HEK293 (cell line): ENCODE data around the gene IKZF1.

Experiments
- AEBP2 ChIP-seq: fragments of 450-650 bp; formaldehyde crosslinking; IDR thresholded peaks from 2 replicates; pipeline ENCODE4 v1.5.1; 2016; ENCODE audit warnings: missing biosample characterization, missing genetic modification characterization, borderline replicate concordance
- CTCF ChIP-seq: fragments of 450-650 bp; formaldehyde crosslinking; IDR thresholded peaks from 2 replicates; pipeline ENCODE4 v1.5.1; 2016; ENCODE audit warnings: missing biosample characterization, missing genetic modification characterization
- ELK4 ChIP-seq: IDR thresholded peaks from 2 replicates; pipeline ENCODE4 v1.6.1; 2011; ENCODE audit warnings: mild to moderate bottlenecking, low read depth, low read length, borderline replicate concordance
- HOXA7 ChIP-seq: sonication (generic); formaldehyde crosslinking; IDR thresholded peaks from 2 replicates; pipeline ENCODE4 v1.8.1; 2022; ENCODE audit warnings: missing genetic modification reagents, borderline replicate concordance
- PBX3 ChIP-seq: sonication (generic); formaldehyde crosslinking; IDR thresholded peaks from 2 replicates; pipeline ENCODE4 v1.8.1; 2022; ENCODE audit warnings: mild to moderate bottlenecking, moderate library complexity, missing genetic modification reagents
- TSHZ1 ChIP-seq: fragments of 450-650 bp; formaldehyde crosslinking; IDR thresholded peaks from 2 replicates; pipeline ENCODE4 v1.5.1; 2016; ENCODE audit warnings: missing biosample characterization, missing genetic modification characterization, borderline replicate concordance
- ZNF114 ChIP-seq: fragments of 450-650 bp; formaldehyde crosslinking; IDR thresholded peaks from 2 replicates; pipeline ENCODE4 v1.5.0; 2017; ENCODE audit warnings: missing biosample characterization, missing genetic modification characterization
- ZNF138 ChIP-seq: fragments of 450-650 bp; formaldehyde crosslinking; IDR thresholded peaks from 2 replicates; pipeline ENCODE4 v1.5.1; 2016; ENCODE audit warnings: missing biosample characterization, missing genetic modification characterization, borderline replicate concordance

- TF ChIP-seq CTCF (tag by site-specific recombination) (no peak), ZNF114 (tag by site-specific recombination) (no peak), TSHZ1 (no peak), PBX3 (CRISPR knock-in tag) (no peak), AEBP2 (tag by site-specific recombination) (no peak), HOXA7 (CRISPR knock-in tag) (no peak), ZNF138 (tag by site-specific recombination) (no peak), ELK4 (no peak)
Measured at GRCh38 chr7:50315739-50316671, 11.5 kb downstream of the IKZF1 start.
